HG02840 (cell line): Measurements from ENCODE around the gene DGKB.
"Not testable (repeated sequence)": the region's sequence is repeated elsewhere in the genome, so short reads cannot be mapped to it uniquely, and the experiment has no call there.

ENCODE experiments used
- ATAC-seq: cut with Tn5 transposase; IDR thresholded peaks from one replicate; pipeline ENCODE4 v1.9.1; 2021; ENCODE audit warnings: mild to moderate bottlenecking, moderate library complexity, moderate number of reproducible peaks; ENCODE audit not compliant: unreplicated experiment, low FRiP score

DGKB gene

GRCh38 chr7:14497390-14497789 lies 405.2 kb downstream of the DGKB start:
- no peak for ATAC-seq

GRCh38 chr7:14495633-14496032 lies 406.9 kb downstream of the DGKB start:
- no peak for ATAC-seq

- no peak for ATAC-seq
Observed at GRCh38 chr7:14487701-14488395, 414.7 kb downstream of the DGKB start.

GRCh38 chr7:14483663-14484062 lies 418.9 kb downstream of the DGKB start:
- no peak for ATAC-seq

GRCh38 chr7:14480281-14480680 lies 422.3 kb downstream of the DGKB start:
- ATAC-seq: no peak

GRCh38 chr7:14478834-14479510 lies 423.6 kb downstream of the DGKB start:
- no peak for ATAC-seq

- not testable (repeated sequence) for ATAC-seq
Observed at GRCh38 chr7:14461716-14462115, 440.8 kb downstream of the DGKB start.

- not testable (repeated sequence) for ATAC-seq
Observed at GRCh38 chr7:14458846-14459245, 443.7 kb downstream of the DGKB start.

- ATAC-seq: no peak
Observed at GRCh38 chr7:14457568-14458453, 444.7 kb downstream of the DGKB start.

- ATAC-seq: no peak
Observed at GRCh38 chr7:14449291-14449690, 453.3 kb downstream of the DGKB start.

- peak; percentile 94 for ATAC-seq
Observed at GRCh38 chr7:14446829-14447228, 455.7 kb downstream of the DGKB start.

- ATAC-seq: no peak
Observed at GRCh38 chr7:14446219-14446618, 456.3 kb downstream of the DGKB start.

- ATAC-seq: no peak
Observed at GRCh38 chr7:14438366-14438765, 464.2 kb downstream of the DGKB start.

- no peak for ATAC-seq
Observed at GRCh38 chr7:14436878-14437277, 465.7 kb downstream of the DGKB start.

GRCh38 chr7:14432924-14433323 lies 469.6 kb downstream of the DGKB start:
- ATAC-seq: no peak

- no peak for ATAC-seq
Observed at GRCh38 chr7:14430926-14431325, 471.6 kb downstream of the DGKB start.

GRCh38 chr7:14425559-14425958 lies 477.0 kb downstream of the DGKB start:
- no peak for ATAC-seq

- no peak for ATAC-seq
Observed at GRCh38 chr7:14424675-14425074, 477.9 kb downstream of the DGKB start.

GRCh38 chr7:14420768-14421167 lies 481.8 kb downstream of the DGKB start:
- no peak for ATAC-seq

GRCh38 chr7:14419531-14419930 lies 483.0 kb downstream of the DGKB start:
- no peak for ATAC-seq

- no peak for ATAC-seq
Observed at GRCh38 chr7:14418633-14419032, 483.9 kb downstream of the DGKB start.
